OCI-LY1 (cell line): ENCODE data around the gene C1orf35.

ENCODE experiments used
- CTCF ChIP-seq: fragments of 200-600 bp; sonication (generic), shearing (Covaris generic); IDR thresholded peaks from 2 replicates; pipeline ENCODE4 v1.5.1; 2017; ENCODE audit warnings: mild to moderate bottlenecking, antibody characterized with exemption, low read length, moderate library complexity, mixed read lengths
- EZH2 ChIP-seq: fragments of 200-600 bp; sonication (generic), shearing (Covaris generic); IDR thresholded peaks from 2 replicates; pipeline ENCODE4 v1.8.0; 2017; ENCODE audit warnings: borderline replicate concordance, mixed run types, mild to moderate bottlenecking, antibody characterized with exemption, low read length, moderate library complexity, mixed read lengths

DNA sequence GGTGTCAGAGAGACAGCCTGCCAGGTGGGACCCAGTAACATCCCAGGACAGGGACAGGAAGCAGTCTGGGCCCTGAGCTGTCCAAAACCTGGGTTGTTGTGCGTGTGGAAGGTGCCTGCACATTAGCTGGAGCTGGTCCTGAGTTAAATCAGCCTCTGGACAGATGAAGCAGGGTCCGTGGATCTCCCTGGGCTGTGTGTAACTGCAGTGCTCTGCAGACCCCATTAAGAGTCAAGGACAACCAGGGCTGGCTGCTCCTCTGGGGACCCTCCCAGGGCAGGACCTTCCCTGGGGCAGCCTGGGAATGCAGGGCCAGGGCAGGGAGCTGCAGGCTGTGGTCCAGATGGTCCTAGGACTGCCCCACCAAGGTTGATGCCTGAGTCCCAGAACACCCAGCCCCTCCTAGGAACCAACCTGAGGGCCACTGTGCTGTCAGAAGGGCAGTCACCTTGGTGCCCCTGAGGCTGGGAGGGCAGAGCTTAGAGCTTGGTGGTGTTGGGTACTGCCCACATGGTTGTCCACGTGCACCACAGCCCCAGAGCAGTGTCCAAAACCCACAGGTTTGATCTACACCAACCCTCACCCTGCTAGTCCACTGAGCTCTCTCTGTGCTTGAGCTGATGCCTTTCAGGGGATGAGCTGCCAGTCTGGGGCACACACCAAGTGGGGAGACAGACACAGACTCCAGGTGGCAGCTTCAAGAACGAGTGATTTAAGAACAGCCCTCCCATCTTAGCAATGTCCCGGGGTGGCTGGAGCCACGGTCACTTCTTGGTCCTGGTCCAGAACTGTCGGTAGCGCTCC is 3.1 kb upstream of the C1orf35 start:
- TF ChIP-seq CTCF (no peak), EZH2 (no peak)
